ENCODE data around the gene GNB1L.

The GNB1L gene

DNA sequence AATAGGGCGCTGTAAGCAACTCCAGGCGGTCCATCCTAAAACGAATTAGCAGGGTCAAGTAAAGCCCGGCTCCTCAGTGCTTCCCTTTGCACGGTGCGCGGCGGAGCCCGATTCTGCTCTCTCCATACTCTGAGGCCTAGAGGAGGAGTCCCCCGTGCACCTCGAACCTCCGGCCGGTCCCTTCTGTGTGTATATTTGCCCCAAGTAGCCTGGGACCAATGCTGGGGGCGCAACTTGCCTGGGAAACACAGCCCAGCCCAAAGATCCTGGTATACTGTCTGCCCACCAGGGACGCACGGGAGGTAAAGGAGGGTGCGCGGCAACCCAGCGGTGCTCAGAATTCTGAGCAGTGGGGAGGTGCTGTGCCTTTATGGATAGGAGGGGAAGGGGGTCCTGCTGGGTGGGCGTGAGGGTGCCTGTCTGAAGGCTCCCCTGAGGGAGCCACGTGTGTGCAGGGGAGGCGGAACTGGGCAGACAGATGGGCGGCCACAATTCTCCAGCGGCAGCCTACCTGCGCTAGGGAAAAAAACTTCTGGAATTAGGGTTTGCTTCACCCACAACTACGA is 98.9 kb downstream of the GNB1L start:
- in situ Hi-C loops (cut with HindIII; ENCODE audit: low sequenced_read_pairs), result loop anchor here (5.0 kb wide), 2 partner anchors 76 to 176 kb away; no protein-coding TSS in a partner anchor

DNA sequence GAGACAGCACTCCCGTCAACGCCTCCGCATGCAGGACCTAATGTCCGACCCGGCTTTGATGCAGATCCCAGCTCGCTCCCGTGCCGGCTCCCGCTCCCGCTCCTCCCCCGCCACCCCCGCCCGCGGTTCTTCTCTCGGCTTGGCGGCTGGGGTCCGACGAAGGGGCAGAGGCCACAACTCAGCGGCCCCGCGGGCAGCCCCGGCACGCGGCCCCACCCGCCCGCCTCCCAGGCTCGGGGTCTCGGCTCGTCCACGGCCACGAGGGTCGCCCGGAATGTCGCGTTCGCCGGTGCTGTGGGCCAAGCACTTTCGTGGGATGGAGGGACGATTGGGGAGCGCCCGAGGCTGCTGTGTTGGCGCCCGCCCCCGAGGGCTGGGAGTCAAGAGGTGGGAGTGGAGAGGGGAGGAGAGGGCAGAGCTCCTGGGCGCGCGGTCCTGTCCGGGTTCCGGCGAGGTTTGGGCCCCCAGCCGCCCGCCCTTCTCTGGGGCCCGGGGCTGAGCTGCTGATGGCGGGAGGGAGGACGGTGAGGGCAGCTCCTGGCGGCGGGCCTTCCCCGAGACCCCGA is 99.4 kb downstream of the GNB1L start:
- in situ Hi-C loops (cut with HindIII; ENCODE audit: low sequenced_read_pairs), result loop anchor here (5.0 kb wide), 2 partner anchors 77 to 177 kb away; no protein-coding TSS in a partner anchor

DNA sequence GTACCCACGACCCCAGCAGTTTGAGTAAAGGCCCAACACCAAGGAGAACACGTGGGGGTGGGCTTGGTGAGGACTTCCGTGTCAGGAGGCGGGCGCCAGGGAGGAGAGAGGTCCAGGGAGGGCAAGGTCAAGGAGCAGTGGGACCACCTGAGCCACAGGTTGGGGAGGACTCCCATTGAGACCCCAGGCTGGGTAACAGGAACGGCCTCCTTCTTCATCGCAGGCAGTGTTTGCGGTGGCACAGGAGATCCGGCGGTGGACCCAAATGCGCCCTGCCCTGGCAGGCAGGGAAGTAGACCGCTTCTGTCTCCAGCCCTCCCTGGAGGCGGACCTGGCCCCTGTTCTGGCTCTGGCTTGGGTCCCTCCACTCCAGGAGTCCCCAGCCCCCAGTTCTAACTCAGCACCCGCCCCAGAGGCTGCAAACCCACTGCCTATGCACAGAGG is 100.0 kb downstream of the GNB1L start:
- in situ Hi-C loops (cut with HindIII; ENCODE audit: low sequenced_read_pairs), result loop anchor here (5.0 kb wide), 2 partner anchors 78 to 178 kb away; no protein-coding TSS in a partner anchor

DNA sequence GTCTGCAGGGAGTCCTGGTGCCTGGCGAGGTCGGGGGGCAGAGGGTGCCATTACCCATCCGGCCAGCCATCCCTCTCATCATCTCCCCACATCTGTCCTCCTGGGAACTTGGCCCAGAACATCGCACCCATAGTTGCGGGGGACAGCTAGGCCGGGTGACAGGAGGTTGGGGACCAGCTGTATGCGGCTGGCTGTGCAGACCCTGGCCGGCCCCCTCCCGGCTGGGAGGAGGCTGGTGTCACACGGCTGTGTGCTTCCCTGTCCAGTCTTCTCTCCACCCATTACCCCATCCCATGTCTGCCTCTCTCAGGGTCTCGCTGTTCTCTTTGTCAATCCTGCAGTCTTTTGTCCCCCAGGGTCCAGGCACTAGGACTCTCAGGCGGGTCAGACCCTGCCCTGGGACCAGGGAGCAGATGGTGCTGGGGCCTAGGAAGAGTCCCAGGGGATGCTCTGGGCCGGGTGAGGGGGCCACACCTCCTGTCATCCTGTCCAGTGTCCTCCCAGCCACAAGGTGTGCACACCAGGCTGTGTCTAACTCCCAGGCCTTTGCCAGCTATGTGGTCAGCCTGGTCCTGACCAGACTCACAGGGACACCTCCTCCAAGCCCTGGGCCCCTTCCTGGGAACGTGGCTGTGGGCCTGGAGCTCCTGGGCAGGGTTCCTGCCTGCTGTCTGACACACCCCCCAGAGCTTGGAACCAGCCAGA is 100.5 kb downstream of the GNB1L start:
- in situ Hi-C loops (cut with HindIII; ENCODE audit: low sequenced_read_pairs), result no loop called here

DNA sequence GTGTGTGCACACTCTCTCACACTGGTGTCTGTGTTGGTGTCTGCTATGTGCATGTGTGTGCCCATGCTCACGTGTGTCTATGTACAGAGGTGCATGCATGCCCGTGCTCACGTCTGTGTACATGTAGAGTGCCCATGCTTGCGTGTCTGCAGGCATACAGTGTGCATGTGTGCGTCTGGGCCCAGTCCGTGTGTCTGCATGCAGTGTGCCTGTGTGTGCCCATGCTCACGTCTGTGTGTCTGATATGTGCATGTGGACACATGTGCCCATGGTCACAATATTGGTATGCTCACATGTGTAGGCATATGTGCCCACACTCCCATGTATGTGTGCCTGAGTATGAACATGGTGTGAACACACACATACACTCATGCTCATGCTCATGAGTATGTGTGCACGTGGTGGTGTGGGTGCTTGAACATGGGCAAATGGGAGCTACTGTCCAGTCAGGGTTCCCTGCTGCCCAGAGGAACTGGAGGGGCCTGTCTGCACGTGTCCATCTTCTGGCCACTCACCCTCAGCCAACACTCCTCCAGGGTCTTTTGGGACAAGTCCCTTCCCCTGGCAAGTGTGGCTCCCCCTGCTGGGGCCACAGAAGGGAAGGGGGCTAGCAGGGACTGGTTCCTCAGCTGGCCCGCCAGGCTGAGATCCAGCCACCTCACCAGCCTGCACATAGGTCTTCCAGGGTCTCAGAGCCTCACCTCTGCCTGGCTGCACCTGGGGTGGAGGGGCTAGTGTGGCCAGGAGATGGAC is 101.4 kb downstream of the GNB1L start:
- in situ Hi-C loops (cut with HindIII; ENCODE audit: low sequenced_read_pairs), result no loop called here

DNA sequence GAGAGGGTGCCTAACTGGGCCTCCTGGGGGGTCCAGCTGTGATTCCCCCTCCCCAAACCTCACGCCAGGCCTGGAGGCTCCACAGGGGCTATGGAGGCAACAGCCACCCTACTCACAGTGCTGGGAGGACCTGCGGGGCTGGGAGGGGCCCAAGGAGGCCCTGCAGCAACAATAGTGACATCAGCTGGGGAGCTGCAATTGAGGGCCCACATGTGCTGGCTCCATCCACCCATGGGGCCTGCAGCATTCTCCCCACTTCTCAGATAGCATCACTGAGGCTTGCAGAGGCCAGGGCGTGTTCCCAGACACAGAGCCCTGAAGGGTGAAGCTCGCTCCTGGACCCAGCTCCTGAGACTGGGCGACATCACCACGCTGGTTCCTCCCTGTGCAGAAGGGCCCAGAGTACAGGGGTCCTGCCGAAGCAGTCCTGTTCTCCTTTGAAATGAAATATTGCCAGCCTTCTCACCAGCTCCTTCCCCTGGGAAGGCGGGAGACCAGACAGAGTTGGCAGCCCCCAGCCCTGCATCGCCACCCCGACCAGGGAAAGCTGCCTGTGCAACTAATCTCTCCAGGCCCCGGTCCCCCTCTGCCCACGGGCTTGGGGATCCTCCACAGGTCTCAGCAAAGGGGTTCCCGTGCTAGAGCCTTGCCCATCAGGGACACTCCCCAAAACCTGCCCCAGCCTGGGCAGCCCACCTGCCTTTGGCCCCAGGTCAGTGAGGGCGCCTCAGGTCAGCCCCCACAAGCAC is 103.0 kb downstream of the GNB1L start:
- in situ Hi-C loops (cut with HindIII; ENCODE audit: low sequenced_read_pairs), result no loop called here

DNA sequence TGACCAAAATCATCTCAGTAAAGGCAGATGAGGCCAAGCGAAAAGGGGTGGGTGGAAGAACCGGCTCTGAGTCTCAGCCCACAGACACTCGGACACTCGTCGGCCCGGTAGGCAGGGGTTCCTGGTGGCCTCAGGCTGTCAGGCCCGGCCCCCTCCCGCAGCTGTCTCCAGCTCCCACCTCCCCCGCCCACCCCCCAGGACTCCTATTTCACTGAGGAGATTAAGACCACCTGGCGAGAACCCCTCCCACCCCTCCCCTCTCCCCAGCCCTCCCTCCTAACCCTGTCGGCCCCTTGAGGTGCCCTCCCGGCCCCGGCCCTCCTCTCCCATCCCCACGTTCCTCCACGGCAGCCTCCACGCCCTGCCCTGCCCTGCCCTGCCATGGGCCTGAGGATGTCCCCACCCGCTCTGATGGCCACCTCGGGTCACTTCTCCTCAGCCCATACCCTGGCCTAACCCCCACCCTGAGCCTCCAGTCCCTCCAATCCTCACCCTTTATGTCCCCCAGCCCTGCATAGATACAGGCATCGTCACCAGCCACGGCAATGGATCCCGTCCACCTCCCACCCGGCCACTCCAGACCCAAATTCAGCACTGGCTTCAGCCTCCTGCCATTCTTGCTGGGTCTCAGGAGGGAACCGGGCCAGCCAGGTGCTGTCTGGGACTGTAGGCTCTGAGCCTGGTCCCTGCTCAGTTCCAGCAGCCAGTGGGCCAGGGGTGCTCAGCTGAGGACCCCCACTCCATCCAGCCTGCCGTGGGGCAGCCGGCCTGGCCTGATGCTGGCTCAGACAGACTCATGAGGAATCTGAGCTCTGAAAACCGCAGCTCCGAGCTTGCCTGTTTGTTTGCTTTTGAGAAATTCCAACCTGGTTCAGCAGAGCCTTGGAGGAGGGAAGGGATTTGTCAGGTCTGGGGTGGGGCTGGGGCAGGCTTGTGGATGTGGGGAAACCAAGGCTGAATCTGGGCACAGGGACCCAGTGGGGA is 103.9 kb downstream of the GNB1L start:
- in situ Hi-C loops (cut with HindIII; ENCODE audit: low sequenced_read_pairs), result no loop called here

DNA sequence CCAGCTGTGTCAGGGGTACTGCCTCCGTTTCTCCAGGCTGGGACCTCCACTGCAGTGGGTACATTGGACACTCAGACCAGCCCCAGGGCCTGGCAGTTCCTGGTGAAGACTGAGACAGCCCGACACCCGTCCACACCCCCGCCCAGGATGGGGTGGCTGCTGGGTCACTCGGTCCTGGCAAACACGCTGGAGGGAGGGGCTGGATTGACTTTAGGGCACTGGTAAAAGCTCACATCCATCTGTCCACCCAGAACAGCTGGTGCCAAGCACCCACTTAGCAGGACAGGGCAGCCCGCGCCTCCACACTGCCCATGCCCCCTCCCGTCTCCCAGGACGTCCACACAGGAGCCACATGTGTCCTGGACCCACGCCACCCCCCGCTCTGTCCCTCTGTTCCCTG is 104.8 kb downstream of the GNB1L start:
- in situ Hi-C loops (cut with HindIII; ENCODE audit: low sequenced_read_pairs), result no loop called here

DNA sequence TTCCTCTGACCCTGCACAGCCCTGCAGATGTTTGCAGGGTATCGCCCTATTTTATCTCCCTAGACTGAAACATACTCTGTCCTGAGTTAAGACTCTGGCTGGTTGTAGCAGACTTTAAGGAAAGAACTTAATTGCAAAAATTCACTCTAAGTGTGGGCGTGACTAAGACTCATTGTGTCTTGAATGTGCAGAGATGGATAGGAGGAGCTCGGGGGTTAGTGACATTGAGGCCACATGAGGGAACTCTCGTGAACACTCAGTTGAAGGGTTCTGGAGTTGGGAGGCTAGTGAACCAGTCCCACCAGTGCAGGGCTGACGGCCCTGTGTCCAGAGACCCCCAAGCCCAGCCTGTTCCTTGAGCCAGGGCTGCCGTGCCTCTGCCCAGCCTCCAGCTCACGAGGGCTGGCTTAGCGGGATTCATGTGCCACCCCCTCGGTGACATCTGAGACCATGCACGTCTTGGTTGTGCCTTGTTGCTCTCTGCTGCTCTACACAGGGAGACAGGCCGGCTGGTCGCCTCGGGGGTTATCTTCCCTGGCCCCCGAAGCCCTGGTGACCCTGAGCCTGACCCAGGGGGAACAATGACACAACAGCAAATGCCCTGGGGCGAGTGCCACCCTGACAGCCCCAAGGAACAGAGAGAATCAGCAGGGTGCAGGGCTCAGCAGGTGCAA is 105.5 kb downstream of the GNB1L start:
- in situ Hi-C loops (cut with HindIII; ENCODE audit: low sequenced_read_pairs), result no loop called here

DNA sequence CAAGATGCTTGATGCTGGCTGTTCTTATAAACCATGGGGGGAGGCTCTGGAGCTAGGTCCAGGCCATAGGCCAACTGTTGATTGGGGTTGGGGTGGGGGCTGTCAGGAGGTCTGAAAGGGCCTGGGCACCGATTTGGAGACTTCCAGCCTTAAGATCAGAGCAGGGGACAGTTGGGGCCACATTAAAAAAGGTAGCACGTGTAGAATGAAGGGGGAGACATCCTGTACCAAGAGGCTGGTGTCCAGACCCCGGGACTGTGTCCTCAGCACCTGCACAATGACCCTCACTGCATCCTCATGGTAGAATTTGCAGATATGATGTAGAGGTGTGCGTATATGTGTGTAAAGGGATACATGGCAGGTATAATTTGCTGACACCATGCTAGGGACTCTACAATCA is 106.5 kb downstream of the GNB1L start:
- in situ Hi-C loops (cut with HindIII; ENCODE audit: low sequenced_read_pairs), result no loop called here

DNA sequence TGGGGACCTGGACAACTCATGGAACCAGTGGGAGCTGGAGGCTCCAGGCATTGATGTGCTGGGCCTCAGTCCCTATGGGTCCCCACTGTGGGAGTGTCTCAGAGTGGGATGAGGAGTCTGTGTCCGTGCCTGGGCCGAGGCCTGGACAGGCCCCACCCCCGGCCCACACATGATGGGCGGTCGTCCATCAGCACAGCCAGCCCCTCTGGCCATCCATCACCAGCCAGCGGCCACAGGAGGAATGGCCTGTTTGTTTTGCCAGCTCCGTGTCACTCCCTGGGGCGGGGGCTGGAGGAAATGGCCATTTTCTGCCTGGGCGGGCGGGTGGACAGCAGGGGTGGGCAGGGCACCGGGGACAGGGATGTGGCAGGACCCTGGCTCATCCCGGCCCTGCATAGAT is 107.1 kb downstream of the GNB1L start:
- in situ Hi-C loops (cut with HindIII; ENCODE audit: low sequenced_read_pairs), result no loop called here

DNA sequence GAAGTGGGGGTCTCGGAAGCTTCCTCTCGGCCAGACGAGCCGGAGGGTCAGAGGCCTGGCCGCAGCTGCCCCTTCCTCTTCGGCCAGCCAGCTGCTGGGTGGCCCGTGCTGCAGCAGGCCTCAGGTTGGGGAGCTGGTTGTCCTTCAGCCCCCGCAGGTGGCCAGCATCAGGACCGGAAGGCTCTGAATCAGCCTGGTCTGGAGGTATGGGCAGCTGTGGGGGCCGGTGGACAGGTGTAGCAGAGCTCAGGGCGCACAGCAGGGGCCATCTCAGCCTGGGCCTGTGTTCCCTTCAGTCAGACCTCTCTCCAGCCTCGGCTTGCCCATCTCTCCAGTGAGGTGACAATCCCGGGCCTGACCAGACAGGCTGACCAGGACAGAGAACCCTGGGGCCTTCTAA is 107.9 kb downstream of the GNB1L start:
- in situ Hi-C loops (cut with HindIII; ENCODE audit: low sequenced_read_pairs), result no loop called here

DNA sequence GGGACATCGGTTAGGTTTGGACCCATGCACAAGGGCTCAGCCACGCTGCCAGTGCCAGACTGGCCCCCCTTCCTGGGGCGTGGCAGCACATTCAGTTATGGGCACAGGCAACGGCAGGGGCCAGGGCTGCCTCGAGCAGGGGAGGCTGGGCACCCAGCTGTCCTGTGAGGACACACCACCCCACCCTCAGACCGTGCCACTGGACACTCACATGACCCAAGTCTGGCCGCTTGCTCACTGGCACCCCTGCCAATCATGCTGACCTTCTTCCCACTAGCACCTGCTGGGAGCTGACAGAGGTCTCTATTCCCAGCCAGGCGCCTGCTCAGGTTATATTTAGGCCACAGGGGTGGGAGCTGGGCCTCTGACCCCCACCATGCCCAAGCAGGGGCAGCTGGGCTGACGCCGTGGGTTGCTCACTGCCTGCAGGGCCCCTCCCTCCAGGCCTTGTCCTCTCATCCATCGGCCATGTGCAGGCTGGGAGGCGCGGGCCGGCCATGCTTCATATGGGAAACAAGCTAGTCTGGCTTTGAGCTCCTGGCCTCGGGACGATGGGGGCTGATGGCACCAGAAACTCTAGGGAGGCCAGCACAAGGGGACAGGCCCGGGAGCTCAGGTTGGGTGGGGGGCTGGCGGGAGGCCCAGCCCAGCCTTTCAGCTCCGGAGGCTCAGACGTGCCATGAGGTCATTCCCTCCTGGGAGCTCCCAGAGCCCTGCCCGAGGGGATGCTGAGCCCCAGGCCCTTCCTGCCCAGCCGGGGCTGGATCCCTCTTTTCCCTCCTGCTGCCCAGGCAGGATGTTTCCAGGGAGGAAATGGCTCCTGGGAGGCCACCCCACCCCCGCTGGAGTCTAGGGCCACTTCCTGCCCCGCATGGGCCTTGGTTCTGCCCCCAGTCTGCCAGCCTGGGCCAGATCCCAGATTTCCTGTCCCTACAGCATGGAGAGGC is 109.2 kb downstream of the GNB1L start:
- in situ Hi-C loops (cut with HindIII; ENCODE audit: low sequenced_read_pairs), result no loop called here

DNA sequence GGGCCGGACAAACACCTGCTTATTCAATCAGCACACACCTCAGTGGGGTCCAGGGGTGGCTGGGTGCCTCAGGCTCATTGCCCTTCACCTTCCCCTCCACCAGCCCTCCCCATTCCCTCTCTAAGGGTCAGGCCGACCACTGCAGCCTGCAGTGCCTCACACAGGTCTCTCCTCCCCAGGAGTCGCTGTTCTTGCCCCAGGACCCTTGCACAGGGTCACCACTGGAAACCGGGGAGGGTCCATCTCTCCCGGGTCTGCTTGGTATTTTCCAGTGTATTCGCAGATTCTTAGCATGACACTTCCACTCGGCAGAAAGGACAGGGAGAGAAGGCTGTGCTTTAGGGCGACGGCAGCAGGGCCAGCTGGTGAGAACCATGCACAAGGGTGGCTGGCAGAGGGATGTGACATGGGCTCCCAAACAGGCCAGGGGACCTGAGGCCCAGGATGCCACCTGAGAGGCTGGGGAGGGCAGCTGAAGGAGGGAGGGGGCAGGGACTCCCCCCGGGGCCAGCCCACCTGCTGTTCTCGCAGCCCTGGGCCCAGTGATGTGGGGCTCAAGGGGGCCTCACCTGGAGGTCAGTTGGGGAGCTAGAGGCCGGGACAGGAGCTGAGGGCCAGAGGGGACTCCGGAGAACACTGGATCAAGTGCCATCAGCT is 110.2 kb downstream of the GNB1L start:
- in situ Hi-C loops (cut with HindIII; ENCODE audit: low sequenced_read_pairs), result no loop called here

DNA sequence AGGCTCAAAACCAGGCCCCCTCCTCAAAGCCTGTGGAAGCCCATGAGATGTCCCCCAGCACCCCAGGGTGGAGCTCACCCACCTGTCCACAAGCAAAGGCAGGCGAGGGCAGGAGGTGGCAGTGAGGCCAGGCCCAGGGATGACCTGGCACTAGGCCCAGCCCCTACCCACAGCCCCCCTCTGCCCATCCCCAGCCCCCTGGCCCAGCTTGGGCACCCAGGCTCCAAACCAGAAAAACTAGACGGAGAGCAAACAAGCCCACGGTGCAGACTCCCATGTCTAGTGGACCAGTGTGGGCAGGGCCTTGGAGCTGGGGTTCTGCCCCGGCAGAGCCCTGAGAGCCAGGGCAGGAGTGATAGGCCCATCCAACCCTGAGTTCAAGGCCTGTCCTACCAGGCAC is 111.0 kb downstream of the GNB1L start:
- in situ Hi-C loops (cut with HindIII; ENCODE audit: low sequenced_read_pairs), result no loop called here

DNA sequence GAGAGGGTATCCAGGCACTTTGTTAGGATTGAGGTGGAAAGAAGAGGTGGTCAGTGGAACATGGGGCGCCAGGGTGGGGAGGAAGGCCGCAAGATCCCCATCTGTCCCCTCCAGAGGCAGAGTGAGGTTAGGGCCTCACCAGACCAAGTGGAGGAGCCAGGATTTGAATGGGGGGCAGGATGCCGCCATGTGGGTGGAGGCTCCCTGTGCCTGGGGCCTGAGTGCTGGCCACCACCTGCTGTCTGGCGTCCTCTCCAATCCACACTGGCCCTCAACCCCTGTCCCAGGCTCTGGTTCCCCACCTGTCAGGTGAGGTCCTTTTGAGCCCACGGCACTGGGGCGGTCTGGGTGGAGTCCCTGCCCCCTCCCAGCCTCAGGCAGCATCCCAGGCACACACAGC is 111.6 kb downstream of the GNB1L start:
- in situ Hi-C loops (cut with HindIII; ENCODE audit: low sequenced_read_pairs), result no loop called here
